Ishikawa (cell line): ENCODE data around the gene SIRT5.

ENCODE experiments used
- CEBPB ChIP-seq: IDR thresholded peaks from 2 replicates; pipeline ENCODE4 v1.6.1; 2012
- CREB1 ChIP-seq: IDR thresholded peaks from 2 replicates; pipeline ENCODE4 v1.6.1; 2012; ENCODE audit warnings: low read depth
- EGR1 ChIP-seq: IDR thresholded peaks from 2 replicates; pipeline ENCODE4 v1.6.1; 2012
- EP300 ChIP-seq: IDR thresholded peaks from 2 replicates; pipeline ENCODE4 v1.6.1; 2012; ENCODE audit warnings: borderline replicate concordance
- FOXM1 ChIP-seq: IDR thresholded peaks from 2 replicates; pipeline ENCODE4 v1.6.1; 2012; ENCODE audit warnings: low read depth, borderline replicate concordance
- NFIC ChIP-seq: IDR thresholded peaks from 2 replicates; pipeline ENCODE4 v1.6.1; 2012
- RAD21 ChIP-seq: IDR thresholded peaks from 2 replicates; pipeline ENCODE4 v1.6.1; 2012; ENCODE audit warnings: low read depth
- TAF1 ChIP-seq: IDR thresholded peaks from 2 replicates; pipeline ENCODE4 v1.6.1; 2012; ENCODE audit warnings: low read depth, mild to moderate bottlenecking
- TCF12 ChIP-seq: IDR thresholded peaks from 2 replicates; pipeline ENCODE4 v1.6.1; 2012; ENCODE audit warnings: low read depth
- TEAD4 ChIP-seq: IDR thresholded peaks from 2 replicates; pipeline ENCODE4 v1.6.1; 2012
- YY1 ChIP-seq: IDR thresholded peaks from 2 replicates; pipeline ENCODE4 v1.6.1; 2012; ENCODE audit warnings: low read depth
- ZBTB7A ChIP-seq: IDR thresholded peaks from 2 replicates; pipeline ENCODE4 v1.6.1; 2012; ENCODE audit warnings: low read depth
- TF ChIP-seq, protein P1 (sequence below): IDR thresholded peaks from 2 replicates; pipeline ENCODE4 v1.6.1; 2012
- TF ChIP-seq, protein P2 (sequence below): IDR thresholded peaks from 2 replicates; pipeline ENCODE4 v1.6.1; 2012
- TF ChIP-seq, protein P3 (sequence below): IDR thresholded peaks from 2 replicates; pipeline ENCODE4 v1.6.1; 2012; ENCODE audit warnings: low read depth, mild to moderate bottlenecking

Gene SIRT5

DNA sequence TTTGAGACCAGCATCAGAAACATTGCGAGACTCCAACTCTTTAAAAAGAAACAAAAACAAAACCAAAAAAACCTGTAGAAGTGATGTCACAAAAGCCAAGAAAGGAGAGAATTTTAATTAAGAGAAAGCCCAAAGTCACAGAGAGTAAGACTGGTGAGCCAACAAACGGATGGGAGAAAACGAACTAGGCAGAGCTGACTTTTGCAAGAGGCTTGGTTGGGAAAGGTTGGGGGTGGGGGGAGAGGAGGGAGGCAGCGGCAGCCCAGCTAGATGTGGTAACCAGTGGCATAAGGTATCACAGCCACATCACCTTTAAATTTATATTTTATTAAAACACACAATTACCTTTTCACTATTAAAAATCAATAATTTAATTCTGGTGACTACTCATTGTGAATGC, 64.2 kb downstream of the SIRT5 start:
- TF ChIP-seq EP300 (no peak), TAF1 (no peak), CEBPB (no peak), RAD21 (no peak), CREB1 (no peak), ZBTB7A (no peak), TEAD4 (no peak), NFIC (no peak), YY1 (no peak), FOXM1 (no peak), EGR1 (no peak), TCF12 (no peak)
- TF ChIP-seq, protein P1, sequence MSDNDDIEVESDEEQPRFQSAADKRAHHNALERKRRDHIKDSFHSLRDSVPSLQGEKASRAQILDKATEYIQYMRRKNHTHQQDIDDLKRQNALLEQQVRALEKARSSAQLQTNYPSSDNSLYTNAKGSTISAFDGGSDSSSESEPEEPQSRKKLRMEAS, result no peak
- TF ChIP-seq, protein P2, sequence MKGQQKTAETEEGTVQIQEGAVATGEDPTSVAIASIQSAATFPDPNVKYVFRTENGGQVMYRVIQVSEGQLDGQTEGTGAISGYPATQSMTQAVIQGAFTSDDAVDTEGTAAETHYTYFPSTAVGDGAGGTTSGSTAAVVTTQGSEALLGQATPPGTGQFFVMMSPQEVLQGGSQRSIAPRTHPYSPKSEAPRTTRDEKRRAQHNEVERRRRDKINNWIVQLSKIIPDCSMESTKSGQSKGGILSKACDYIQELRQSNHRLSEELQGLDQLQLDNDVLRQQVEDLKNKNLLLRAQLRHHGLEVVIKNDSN, result no peak
- TF ChIP-seq, protein P3, sequence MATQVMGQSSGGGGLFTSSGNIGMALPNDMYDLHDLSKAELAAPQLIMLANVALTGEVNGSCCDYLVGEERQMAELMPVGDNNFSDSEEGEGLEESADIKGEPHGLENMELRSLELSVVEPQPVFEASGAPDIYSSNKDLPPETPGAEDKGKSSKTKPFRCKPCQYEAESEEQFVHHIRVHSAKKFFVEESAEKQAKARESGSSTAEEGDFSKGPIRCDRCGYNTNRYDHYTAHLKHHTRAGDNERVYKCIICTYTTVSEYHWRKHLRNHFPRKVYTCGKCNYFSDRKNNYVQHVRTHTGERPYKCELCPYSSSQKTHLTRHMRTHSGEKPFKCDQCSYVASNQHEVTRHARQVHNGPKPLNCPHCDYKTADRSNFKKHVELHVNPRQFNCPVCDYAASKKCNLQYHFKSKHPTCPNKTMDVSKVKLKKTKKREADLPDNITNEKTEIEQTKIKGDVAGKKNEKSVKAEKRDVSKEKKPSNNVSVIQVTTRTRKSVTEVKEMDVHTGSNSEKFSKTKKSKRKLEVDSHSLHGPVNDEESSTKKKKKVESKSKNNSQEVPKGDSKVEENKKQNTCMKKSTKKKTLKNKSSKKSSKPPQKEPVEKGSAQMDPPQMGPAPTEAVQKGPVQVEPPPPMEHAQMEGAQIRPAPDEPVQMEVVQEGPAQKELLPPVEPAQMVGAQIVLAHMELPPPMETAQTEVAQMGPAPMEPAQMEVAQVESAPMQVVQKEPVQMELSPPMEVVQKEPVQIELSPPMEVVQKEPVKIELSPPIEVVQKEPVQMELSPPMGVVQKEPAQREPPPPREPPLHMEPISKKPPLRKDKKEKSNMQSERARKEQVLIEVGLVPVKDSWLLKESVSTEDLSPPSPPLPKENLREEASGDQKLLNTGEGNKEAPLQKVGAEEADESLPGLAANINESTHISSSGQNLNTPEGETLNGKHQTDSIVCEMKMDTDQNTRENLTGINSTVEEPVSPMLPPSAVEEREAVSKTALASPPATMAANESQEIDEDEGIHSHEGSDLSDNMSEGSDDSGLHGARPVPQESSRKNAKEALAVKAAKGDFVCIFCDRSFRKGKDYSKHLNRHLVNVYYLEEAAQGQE, result no peak

DNA sequence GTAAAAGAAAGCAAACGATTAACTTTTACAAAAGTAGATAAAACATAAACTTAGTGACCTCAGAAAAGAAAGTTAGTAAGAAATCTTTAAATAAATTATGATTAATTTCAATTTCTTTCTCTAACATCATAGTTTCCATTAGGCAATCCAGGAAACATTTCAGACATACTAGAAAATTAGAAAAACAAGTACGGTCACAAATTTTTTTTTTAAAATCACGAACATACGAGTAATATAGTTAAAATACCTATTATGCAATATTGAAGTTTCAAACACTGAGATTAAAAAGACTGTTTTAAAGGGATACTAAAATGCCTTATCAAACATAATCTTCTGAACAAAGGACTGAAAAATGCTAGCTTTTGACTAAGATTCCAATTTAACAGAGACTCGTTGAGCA, 66.9 kb downstream of the SIRT5 start:
- TF ChIP-seq CEBPB (no peak), EGR1 (no peak), FOXM1 (no peak), YY1 (no peak), TEAD4 (no peak), ZBTB7A (no peak), NFIC (no peak), CREB1 (no peak)
- TF ChIP-seq, protein P1, result no peak
- TF ChIP-seq, protein P3, result no peak

DNA sequence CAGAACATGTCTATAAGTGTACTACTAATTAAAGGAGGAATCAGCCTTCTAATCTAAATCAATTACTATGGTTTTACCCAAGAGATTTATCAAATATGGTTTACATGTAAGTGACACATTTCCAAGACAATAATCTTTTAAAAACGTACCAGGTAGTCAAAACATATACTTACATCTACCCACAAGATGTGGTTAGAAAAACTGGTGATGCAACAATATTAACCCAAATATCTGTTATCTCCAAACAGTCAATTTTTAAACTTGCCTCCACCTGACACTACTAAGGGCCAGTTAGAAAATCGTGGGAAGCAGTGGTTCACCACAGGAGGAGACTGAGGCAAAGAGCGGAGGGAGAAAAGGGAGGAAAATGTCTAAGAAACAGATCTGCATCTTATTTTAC, 68.7 kb downstream of the SIRT5 start:
- no peak for TF ChIP-seq NFIC
- TF ChIP-seq RAD21, result no peak
- TF ChIP-seq TAF1, result no peak
- TF ChIP-seq FOXM1, result no peak
- TF ChIP-seq, protein P1, result no peak
- TF ChIP-seq, protein P3, result no peak
- TF ChIP-seq, protein P2, result no peak

DNA sequence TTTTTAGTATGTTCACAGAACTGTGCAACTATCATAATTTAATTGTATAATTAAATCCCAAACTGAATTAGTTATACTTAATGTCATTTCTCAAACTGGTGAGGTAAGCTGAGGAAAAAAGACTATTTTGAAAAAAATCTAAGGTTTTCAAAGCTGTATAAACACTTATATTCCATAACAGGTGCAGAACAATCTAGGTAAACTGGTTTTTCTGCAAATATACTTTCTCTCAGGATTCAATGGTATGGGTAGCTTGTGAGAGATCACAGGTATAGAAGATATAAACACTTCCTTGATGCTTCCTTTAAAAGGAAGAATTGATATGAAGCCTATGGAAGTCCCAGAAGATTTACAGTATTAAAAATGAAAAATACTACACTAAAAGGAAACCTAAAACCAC, 74.4 kb downstream of the SIRT5 start:
- TF ChIP-seq, protein P2, result no peak
- TF ChIP-seq FOXM1, result no peak
- no peak for TF ChIP-seq EP300
- TF ChIP-seq, protein P1, result no peak
- TF ChIP-seq CEBPB, result no peak
- no peak for TF ChIP-seq EGR1
- no peak for TF ChIP-seq NFIC
